Stomach (tissue), 4 donors: Measurements from ENCODE around the gene FKBP10.

Experiments
- POLR2A ChIP-seq, 4 donors: fragments of 450-650 bp; IDR thresholded peaks; one replicate each; pipeline ENCODE4 v1.6.1; 2016; ENCODE audit warnings: antibody characterized with exemption in 4 of 4, control low read depth in 2 of 4, mild to moderate bottlenecking in 1 of 4, moderate library complexity in 1 of 4
- TF ChIP-seq, protein P1 (sequence below), 7 experiments: fragments of 450-650 bp in 4 of 7; fragments of 200-600 bp in 3 of 7; sonication (generic) in 3 of 7; IDR thresholded peaks; one replicate each; pipeline ENCODE4 v1.5.1; 2016 to 2019; ENCODE audit warnings: antibody characterized with exemption in 7 of 7, control low read depth in 2 of 7, mild to moderate bottlenecking in 1 of 7

DNA sequence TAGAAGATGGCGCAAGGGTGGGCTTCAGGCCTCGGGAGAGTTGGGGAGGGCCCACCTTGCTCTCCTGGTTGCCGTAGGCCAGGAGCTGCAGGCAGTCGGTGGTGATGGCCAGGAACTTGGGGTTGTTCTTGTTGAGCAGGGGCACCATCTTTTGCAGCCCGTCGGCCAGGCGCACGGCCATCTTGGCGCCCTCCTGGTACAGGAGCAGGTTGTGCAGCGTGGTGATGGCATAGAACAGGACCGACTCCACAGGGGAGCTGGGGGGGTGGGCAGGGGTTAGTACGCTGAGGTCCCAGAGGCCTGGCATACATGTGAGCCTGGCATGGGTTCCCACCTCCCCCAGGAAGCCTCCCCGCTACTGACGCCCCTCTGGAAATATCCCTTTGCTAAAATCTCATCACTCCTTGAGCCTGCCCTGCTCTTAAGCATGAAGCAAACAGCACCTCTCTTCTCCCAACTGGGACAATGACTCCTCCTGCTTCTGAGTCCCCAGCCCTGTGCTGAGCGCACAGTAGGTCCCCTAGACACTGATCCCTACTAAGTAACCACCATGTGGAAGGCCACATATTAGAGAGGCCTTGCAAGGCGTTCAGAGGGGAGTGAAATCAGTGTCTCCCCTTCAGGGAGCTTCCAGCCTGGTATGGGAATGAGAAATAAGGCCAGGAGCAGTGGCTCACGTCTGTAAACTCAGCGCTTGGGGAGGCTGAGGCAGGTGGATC is 45.3 kb upstream of the FKBP10 start:
- no peak for TF ChIP-seq POLR2A (IDR thresholded peaks at IDR 0.05)
- TF ChIP-seq, protein P1, sequence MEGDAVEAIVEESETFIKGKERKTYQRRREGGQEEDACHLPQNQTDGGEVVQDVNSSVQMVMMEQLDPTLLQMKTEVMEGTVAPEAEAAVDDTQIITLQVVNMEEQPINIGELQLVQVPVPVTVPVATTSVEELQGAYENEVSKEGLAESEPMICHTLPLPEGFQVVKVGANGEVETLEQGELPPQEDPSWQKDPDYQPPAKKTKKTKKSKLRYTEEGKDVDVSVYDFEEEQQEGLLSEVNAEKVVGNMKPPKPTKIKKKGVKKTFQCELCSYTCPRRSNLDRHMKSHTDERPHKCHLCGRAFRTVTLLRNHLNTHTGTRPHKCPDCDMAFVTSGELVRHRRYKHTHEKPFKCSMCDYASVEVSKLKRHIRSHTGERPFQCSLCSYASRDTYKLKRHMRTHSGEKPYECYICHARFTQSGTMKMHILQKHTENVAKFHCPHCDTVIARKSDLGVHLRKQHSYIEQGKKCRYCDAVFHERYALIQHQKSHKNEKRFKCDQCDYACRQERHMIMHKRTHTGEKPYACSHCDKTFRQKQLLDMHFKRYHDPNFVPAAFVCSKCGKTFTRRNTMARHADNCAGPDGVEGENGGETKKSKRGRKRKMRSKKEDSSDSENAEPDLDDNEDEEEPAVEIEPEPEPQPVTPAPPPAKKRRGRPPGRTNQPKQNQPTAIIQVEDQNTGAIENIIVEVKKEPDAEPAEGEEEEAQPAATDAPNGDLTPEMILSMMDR (IDR thresholded peaks at IDR 0.05): no peak
